Measurements from ENCODE around the gene FGFBP2.

GRCh38 chr4:15936495-15936894 lies 26.5 kb downstream of the FGFBP2 start:
- TF ChIP-seq CTCF (IDR thresholded peaks at IDR 0.05) (no peak), POLR2A (IDR thresholded peaks at IDR 0.05) (no peak)
